Measurements from ENCODE around the gene KEAP1.
"Not testable (repeated sequence)": the region's sequence is repeated elsewhere in the genome, so short reads cannot be mapped to it uniquely, and the experiment has no call there.

Gene KEAP1

GRCh38 chr19:10497371-10497770, 5.8 kb downstream of the KEAP1 start:
- no peak for DNase-seq (ENCODE audit: low spot score)

- no peak for DNase-seq (ENCODE audit: low spot score)
These were observed 11.6 kb downstream of the KEAP1 start for GRCh38 chr19:10491472-10492047.

GRCh38 chr19:10486551-10486950, 16.6 kb downstream of the KEAP1 start:
- no peak for DNase-seq (ENCODE audit: low spot score)

GRCh38 chr19:10478903-10479384, 24.2 kb downstream of the KEAP1 start:
- DNase-seq (ENCODE audit: low spot score), result peak; percentile 87

- no peak for DNase-seq (ENCODE audit: low spot score)
These were observed 24.7 kb downstream of the KEAP1 start for GRCh38 chr19:10478476-10478875.

GRCh38 chr19:10474962-10475451, 28.1 kb downstream of the KEAP1 start:
- no peak for DNase-seq (ENCODE audit: low spot score)

- no peak for DNase-seq (ENCODE audit: low spot score)
These were observed 30.0 kb downstream of the KEAP1 start for GRCh38 chr19:10473192-10473591.

GRCh38 chr19:10471909-10472308, 31.2 kb downstream of the KEAP1 start:
- DNase-seq (ENCODE audit: low spot score), result no peak

GRCh38 chr19:10468133-10468532, 35.0 kb downstream of the KEAP1 start:
- DNase-seq (ENCODE audit: low spot score), result no peak

GRCh38 chr19:10467104-10467706, 36.0 kb downstream of the KEAP1 start:
- no peak for DNase-seq (ENCODE audit: low spot score)

GRCh38 chr19:10464456-10464855, 38.7 kb downstream of the KEAP1 start:
- DNase-seq (ENCODE audit: low spot score), result no peak

- DNase-seq (ENCODE audit: low spot score), result no peak
These were observed 40.6 kb downstream of the KEAP1 start for GRCh38 chr19:10462557-10462956.

GRCh38 chr19:10462042-10462441, 41.1 kb downstream of the KEAP1 start:
- not testable (repeated sequence) for DNase-seq (ENCODE audit: low spot score)

GRCh38 chr19:10461047-10461949, 41.9 kb downstream of the KEAP1 start:
- peak; percentile 97 for DNase-seq (ENCODE audit: low spot score)

- no peak for DNase-seq (ENCODE audit: low spot score)
These were observed 42.5 kb downstream of the KEAP1 start for GRCh38 chr19:10460714-10461046.

- not testable (repeated sequence) for DNase-seq (ENCODE audit: low spot score)
These were observed 44.4 kb downstream of the KEAP1 start for GRCh38 chr19:10458733-10459132.

- no peak for DNase-seq (ENCODE audit: low spot score)
These were observed 48.9 kb downstream of the KEAP1 start for GRCh38 chr19:10454267-10454666.

GRCh38 chr19:10453852-10454251, 49.3 kb downstream of the KEAP1 start:
- no peak for DNase-seq (ENCODE audit: low spot score)

GRCh38 chr19:10452726-10453618, 50.2 kb downstream of the KEAP1 start:
- DNase-seq (ENCODE audit: low spot score), result no peak

- DNase-seq (ENCODE audit: low spot score), result no peak
These were observed 52.1 kb downstream of the KEAP1 start for GRCh38 chr19:10450853-10451609.

All from left forelimb (tissue), 1 donor.